GM23248 (cell line): ENCODE results near the gene HNRNPH3.

Experiments used
- EZH2 ChIP-seq: fragments of 200-600 bp; sonication (generic); IDR thresholded peaks from 2 replicates; pipeline ENCODE4 v1.6.1; 2018; ENCODE audit warnings: antibody characterized with exemption, mild to moderate bottlenecking; ENCODE audit not compliant: insufficient read depth, poor library complexity, severe bottlenecking
- EZH2phosphoT487 ChIP-seq: fragments of 200-600 bp; sonication (generic); IDR thresholded peaks from 2 replicates; pipeline ENCODE4 v1.6.1; 2018; ENCODE audit warnings: antibody characterized with exemption, moderate library complexity, mild to moderate bottlenecking, low read depth; ENCODE audit not compliant: insufficient read depth

DNA sequence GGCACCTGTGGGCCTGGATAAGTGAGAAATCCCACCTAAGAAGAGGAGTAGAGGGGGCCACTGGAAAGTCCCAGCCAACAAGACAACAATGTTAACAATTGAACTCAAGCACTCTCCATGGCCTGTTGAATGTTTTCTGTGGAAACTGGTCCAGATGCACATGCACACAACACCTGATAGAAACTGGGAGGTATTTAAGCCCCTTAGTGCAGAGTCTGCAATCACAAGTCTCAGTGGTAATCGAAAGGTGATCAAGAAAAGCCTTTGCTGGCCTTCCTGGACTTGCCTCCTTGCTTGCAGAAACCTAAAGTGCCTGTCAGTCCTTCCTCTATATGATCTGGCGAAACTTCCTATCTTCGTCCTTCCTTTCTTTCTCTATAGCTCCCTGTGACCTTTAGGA lies 30.6 kb upstream of the HNRNPH3 start:
- no peak for TF ChIP-seq EZH2
- no peak for TF ChIP-seq EZH2phosphoT487
